GM06990 (cell line): ENCODE data around the gene EMX1.

ENCODE experiments used
- DNase-seq: peaks from one replicate; pipeline ENCODE4 v3.0.0-alpha.2; 2011; ENCODE audit not compliant: insufficient read length; ENCODE audit errors: extremely low read depth
- H3K27me3 ChIP-seq: replicated peaks from 2 replicates; pipeline ENCODE4 v1.6.0; 2011; ENCODE audit warnings: low read length; ENCODE audit not compliant: control insufficient read depth, insufficient read depth
- H3K36me3 ChIP-seq: 2 replicates; pipeline ENCODE4 v1.5.1; 2011; ENCODE audit warnings: low read length; ENCODE audit not compliant: control insufficient read depth, insufficient read depth
- H3K4me3 ChIP-seq: replicated peaks from 2 replicates; pipeline ENCODE4 v1.5.1; 2011; ENCODE audit warnings: low read depth, mild to moderate bottlenecking, control low read depth, low read length
- TF ChIP-seq, protein P1 (sequence below): IDR thresholded peaks from 2 replicates; pipeline ENCODE4 v1.5.1; 2011; ENCODE audit warnings: low read length, control low read depth, mild to moderate bottlenecking, inconsistent platforms; ENCODE audit not compliant: insufficient read depth, poor library complexity, severe bottlenecking

The EMX1 gene

DNA sequence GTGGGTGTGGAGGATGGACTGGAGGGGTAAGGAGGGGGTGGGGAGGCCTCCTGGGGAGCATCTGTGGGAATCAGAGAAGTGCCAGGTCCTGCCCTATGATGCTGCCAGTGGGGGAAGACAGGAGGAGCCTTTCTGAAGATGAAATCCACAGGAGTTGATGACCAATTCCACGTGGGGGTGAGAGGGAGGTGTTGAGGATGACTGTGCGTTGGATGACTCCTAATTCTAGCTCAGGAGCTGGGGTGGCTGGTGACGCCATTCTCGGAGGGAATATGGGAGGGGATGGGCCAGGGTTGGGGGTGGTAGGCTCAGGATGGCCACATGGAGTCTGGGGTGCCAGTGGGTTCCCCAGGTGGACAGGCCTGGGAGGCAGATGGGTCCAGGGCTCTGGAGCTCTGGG lies 32.3 kb downstream of the EMX1 start:
- Histone ChIP-seq H3K36me3 (no peaks in the 10 kb centered on the region), H3K4me3 (no peak overlapping the region), H3K27me3 (no peaks in the 10 kb centered on the region)
- TF ChIP-seq, protein P1, sequence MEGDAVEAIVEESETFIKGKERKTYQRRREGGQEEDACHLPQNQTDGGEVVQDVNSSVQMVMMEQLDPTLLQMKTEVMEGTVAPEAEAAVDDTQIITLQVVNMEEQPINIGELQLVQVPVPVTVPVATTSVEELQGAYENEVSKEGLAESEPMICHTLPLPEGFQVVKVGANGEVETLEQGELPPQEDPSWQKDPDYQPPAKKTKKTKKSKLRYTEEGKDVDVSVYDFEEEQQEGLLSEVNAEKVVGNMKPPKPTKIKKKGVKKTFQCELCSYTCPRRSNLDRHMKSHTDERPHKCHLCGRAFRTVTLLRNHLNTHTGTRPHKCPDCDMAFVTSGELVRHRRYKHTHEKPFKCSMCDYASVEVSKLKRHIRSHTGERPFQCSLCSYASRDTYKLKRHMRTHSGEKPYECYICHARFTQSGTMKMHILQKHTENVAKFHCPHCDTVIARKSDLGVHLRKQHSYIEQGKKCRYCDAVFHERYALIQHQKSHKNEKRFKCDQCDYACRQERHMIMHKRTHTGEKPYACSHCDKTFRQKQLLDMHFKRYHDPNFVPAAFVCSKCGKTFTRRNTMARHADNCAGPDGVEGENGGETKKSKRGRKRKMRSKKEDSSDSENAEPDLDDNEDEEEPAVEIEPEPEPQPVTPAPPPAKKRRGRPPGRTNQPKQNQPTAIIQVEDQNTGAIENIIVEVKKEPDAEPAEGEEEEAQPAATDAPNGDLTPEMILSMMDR = no peak
- no peak for DNase-seq

DNA sequence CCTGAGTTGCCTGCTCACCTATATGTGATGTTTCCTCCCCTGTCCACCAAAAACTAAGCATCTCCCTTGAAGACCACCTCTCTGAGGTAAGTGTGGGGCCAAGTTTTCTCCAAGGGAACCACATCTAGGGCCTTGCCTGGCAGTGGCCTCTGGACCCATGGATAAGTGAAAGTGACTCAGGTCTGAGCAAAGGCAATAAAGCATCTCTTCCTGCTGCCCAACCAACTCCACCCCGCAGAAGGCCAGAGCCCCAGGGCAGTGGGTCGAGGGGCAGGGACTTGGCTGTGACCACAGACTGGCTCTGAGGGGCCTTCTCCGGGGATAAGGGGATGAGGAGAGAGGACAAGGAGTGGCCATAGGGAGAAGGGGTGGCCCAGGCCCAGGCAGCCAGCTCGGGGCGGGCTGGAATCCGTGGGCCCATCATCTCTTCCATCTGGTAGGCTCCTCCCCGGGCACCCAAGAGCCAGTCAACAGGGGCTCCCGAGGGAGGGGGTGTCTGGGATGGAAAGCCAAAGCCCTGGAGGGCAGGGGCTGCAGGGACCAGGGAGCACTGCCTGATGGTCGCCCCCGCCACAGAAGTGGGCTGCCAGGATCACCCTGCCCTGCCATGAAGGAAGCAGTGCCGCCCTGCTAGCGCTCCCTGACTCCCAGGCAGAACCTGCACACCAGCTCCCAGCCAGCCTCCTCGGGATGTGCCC lies 33.4 kb downstream of the EMX1 start:
- Histone ChIP-seq H3K36me3 (no peaks in the 10 kb centered on the region), H3K27me3 (no peaks in the 10 kb centered on the region), H3K4me3 (no peak overlapping the region)
- DNase-seq = no peak
- TF ChIP-seq, protein P1 = no peak

DNA sequence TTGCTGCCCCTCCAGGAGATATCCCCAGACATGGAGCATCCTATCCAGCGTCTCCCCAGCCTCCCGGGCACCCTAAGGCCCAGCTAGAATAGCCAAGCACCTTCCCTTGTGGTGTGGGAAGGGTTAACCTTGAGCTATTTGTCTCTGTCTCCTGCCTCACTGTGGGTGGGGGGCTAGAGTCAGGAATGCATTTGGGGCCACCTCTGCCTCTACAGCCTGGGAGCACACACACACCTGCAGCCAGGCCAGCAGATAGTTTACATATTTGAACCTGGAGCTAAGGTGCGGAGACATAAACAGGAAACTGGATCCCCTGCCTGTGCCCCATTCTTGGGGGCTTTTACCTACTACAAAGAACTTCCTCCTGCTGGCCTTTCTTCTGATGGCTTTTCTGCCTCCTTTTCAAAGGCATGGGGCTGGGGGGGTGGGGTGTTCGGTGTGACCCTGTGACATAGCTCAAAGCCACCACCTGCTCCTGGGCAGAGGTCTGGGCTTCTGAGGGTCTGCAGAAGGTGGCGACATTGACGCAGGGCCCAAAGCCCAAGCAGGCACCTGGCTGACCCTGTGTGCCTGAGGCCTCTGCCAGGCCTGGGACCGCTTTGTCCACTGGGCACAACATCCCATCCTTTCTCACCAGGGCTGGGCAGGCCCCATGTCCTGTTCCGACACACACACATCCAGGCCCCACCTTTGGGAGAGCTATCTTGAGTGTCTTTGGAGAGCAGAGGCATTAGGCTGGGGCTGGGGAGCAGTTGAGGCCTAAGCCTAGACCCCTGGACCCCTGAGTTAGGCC lies 34.2 kb downstream of the EMX1 start:
- Histone ChIP-seq H3K27me3 (no peaks in the 10 kb centered on the region), H3K36me3 (no peaks in the 10 kb centered on the region), H3K4me3 (no peak overlapping the region)
- no peak for DNase-seq
- TF ChIP-seq, protein P1 = no peak

DNA sequence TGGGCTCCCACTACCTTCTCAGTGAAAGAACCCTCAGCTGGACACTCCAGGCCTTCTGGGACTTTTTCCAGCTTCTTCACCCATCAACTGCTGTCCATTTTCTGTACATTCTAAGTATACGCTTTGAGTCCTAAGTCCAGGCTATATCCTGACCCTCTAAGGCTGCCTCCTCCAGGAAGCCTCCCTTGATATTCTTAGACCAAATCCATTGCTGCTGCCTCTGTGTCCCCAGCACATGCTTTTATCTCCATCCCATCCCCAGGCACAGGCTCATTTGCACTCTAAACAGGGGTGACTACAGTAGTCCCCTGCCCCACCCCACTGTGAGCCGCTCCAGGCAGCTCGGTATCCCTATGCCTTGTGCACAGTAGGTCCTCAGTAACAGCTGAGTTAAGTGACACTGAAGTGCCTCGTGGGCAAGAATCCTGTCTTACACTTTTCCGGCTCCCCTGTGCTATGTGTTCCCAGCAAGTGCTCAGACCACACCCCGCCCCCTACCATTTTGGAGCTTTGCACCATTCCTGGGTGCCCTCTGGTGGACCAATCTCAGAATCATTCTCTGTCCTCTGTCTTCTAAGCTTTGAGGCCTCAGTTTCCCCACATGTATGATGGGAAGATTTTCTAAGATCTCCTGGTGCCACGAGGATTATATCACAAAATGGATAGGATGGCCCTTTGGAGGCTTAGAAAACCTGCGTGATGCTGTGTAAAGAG lies 34.9 kb downstream of the EMX1 start:
- no peak for DNase-seq
- TF ChIP-seq, protein P1 = no peak
- Histone ChIP-seq H3K4me3 (no peak overlapping the region), H3K27me3 (no peaks in the 10 kb centered on the region), H3K36me3 (no peaks in the 10 kb centered on the region)

DNA sequence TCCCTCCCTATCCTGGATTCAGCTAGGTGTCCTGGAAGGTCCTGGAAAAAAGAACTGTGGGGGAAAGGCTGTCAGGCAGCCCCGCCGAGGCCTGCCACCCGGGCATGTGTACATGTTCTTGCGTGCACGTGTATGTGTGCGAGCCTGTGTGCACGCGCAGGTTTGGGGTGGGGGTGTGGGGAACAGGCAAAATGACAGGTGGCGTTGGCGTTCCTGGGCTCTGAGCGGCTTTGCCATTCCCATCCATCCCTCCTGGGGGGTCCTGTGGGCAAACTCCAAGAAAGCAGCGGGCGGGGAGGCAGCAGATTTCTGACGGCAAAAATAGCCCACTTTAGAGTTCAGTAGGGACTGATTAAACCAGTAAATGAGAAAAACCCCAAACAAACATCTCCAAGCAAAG lies 35.6 kb downstream of the EMX1 start:
- no peaks in the 10 kb centered on the region for H3K27me3 ChIP-seq
- no peak overlapping the region for H3K4me3 ChIP-seq
- TF ChIP-seq, protein P1 = no peak
- H3K36me3 ChIP-seq = no peaks in the 10 kb centered on the region
- no peak for DNase-seq
